Lung microvascular endothelial cell (primary cell): ENCODE results near the gene OAF. TPM values are rescaled to one million over a fixed set of nuclear protein-coding genes. Genes with fewer than 3 reads are reported as not detected.
"Not testable (repeated sequence)": the region's sequence is repeated elsewhere in the genome, so short reads cannot be mapped to it uniquely, and the experiment has no call there.

Experiments used
- DNase-seq, 2 donors: peaks; one replicate each; pipeline versions ENCODE4 v3.0.0 to v3.0.0-alpha.2; 2010; ENCODE audit warnings: low read depth in 2 of 2
- total RNA-seq: library from RNA; depleted of rRNA; stranded (reverse); fragments of >200 nt; gene quantifications from 2 replicates; pipeline ENCODE4 v1.2.1, GENCODE V29; 2014

Gene OAF
- total RNA-seq: 16.6 and 17.3 TPM in 2 replicates

GRCh38 chr11:120210626-120211521 is at the start of gene OAF:
OAF (plus strand) TSS chr11:120211032; CDS start chr11:120211280, 248 bp downstream.
- peak; percentile 79 to 87 for DNase-seq

GRCh38 chr11:120167659-120168058 is 43.2 kb upstream of the OAF start:
- DNase-seq: no peak

GRCh38 chr11:120168108-120168959 is 42.5 kb upstream of the OAF start:
- no peak for DNase-seq

GRCh38 chr11:120168960-120169681 is 41.7 kb upstream of the OAF start:
- peak; percentile 52 to 76 for DNase-seq

- DNase-seq: no peak
Measured at GRCh38 chr11:120169981-120170698, 40.7 kb upstream of the OAF start.

- no peak for DNase-seq
Measured at GRCh38 chr11:120170741-120171261, 40.0 kb upstream of the OAF start.

- DNase-seq: peak; percentile 59 to 82
Measured at GRCh38 chr11:120172054-120172911, 38.5 kb upstream of the OAF start.

GRCh38 chr11:120173019-120173705 is 37.7 kb upstream of the OAF start:
- no peak for DNase-seq

GRCh38 chr11:120173807-120174206 is 37.0 kb upstream of the OAF start:
- DNase-seq: no peak

GRCh38 chr11:120174866-120175265 is 36.0 kb upstream of the OAF start:
- DNase-seq: no peak

- DNase-seq: no peak
Measured at GRCh38 chr11:120178561-120179056, 32.2 kb upstream of the OAF start.

- DNase-seq: no peak
Measured at GRCh38 chr11:120179057-120179672, 31.7 kb upstream of the OAF start.

- DNase-seq: not testable (repeated sequence)
Measured at GRCh38 chr11:120180063-120180462, 30.8 kb upstream of the OAF start.

GRCh38 chr11:120180551-120181232 is 30.1 kb upstream of the OAF start:
- DNase-seq: peak in 1 of 2 donors; percentile 54

GRCh38 chr11:120181376-120181975 is 29.4 kb upstream of the OAF start:
- no peak for DNase-seq

GRCh38 chr11:120182372-120182771 is 28.5 kb upstream of the OAF start:
- no peak for DNase-seq

GRCh38 chr11:120182790-120183491 is 27.9 kb upstream of the OAF start:
- no peak for DNase-seq
